Activated naive CD8-positive, alpha-beta T cell treated with anti-CD3 and anti-CD28 coated beads for 36 hours (primary cell): Measurements from ENCODE around the gene GTPBP6. TPM values are rescaled to one million over a fixed set of nuclear protein-coding genes. Genes with fewer than 3 reads are reported as not detected.

Experiments
- DNase-seq: peaks from one replicate; pipeline ENCODE4 v3.0.0; 2021
- H3K27ac Mint-ChIP-seq: one replicate; pipeline ENCODE4 v1.8.0; 2022; ENCODE audit warnings: mild to moderate bottlenecking, moderate library complexity, mixed read lengths
- H3K27me3 Mint-ChIP-seq: one replicate; pipeline ENCODE4 v1.8.0; 2022; ENCODE audit warnings: mild to moderate bottlenecking, mixed read lengths
- H3K36me3 Mint-ChIP-seq: one replicate; pipeline ENCODE4 v1.8.0; 2021; ENCODE audit warnings: mild to moderate bottlenecking, mixed read lengths
- H3K4me1 Mint-ChIP-seq: one replicate; pipeline ENCODE4 v1.8.0; 2021; ENCODE audit warnings: mixed read lengths
- H3K4me3 Mint-ChIP-seq: one replicate; pipeline ENCODE4 v1.8.0; 2022; ENCODE audit warnings: mild to moderate bottlenecking, moderate library complexity, mixed read lengths
- H3K9me3 Mint-ChIP-seq: one replicate; pipeline ENCODE4 v1.8.0; 2022; ENCODE audit warnings: mixed read lengths
- total RNA-seq, 2 experiments: library from RNA; stranded (reverse); gene quantifications; one replicate each; pipeline ENCODE4 v1.2.3, GENCODE V29; 2021

The GTPBP6 gene
- total RNA-seq, 2 experiments from 2014 or later: 70.5 to 71.7 TPM

DNA sequence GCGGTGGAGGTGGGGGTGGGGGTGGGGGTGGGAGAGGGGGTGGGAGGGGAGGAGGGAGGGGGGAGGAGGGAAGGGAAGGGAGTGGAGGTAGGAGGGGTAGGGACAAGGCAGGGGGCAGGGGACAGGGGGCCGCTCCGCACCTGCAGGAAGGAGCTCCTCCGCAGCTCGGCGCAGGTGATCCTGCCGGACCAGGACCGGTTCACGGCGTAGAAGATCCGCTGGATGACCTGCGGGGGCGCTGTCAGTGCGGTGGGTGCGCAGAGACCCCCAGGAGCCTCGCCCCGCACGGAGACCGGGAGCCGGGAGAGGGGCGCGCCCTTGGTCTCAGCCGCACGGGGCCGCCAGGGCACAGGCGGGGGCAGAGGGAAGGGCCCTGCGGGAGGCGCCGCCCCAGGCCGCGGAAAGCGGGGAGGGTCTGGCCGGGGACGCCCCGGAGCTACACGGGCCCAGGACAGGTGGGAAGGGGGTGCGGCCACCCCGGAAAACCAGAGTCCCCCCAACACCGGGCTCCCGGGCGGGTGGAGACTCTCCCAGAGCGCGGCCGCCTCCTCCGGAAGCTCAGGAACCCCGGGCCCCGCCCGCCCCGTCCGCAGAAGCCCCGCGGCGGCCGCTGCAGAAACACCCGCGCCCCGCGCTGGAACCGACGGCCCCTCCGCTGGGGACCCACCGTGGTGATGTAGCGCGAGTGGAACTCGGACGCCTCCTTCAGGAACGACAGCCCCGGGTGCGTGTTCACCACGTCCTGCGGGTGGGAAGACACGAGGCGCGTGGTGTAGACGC is 27.6 kb upstream of the GTPBP6 start:
- Mint-ChIP-seq H3K27me3 (no peaks in the 10 kb centered on the region), H3K36me3 (peaks cover 12% of the 10 kb centered on the region), H3K4me1 (no peaks in the 10 kb centered on the region), H3K27ac (no peak overlapping the region), H3K4me3 (no peak overlapping the region), H3K9me3 (no peaks in the 10 kb centered on the region)
- DNase-seq: no peak

- Mint-ChIP-seq H3K9me3 (no peaks in the 10 kb centered on the region), H3K27ac (no peak overlapping the region), H3K4me3 (no peak overlapping the region), H3K4me1 (no peaks in the 10 kb centered on the region), H3K27me3 (no peaks in the 10 kb centered on the region), H3K36me3 (peaks cover 15% of the 10 kb centered on the region)
- no peak for DNase-seq
Observed at GRCh38 chrX:345020-345925, 26.7 kb upstream of the GTPBP6 start.

- H3K9me3 Mint-ChIP-seq: no peaks in the 10 kb centered on the region
- H3K27ac Mint-ChIP-seq: no peak overlapping the region
- no peak for DNase-seq
- H3K4me3 Mint-ChIP-seq: no peak overlapping the region
- H3K36me3 Mint-ChIP-seq: peaks cover 15% of the 10 kb centered on the region
- H3K4me1 Mint-ChIP-seq: no peaks in the 10 kb centered on the region
- H3K27me3 Mint-ChIP-seq: no peaks in the 10 kb centered on the region
Observed at GRCh38 chrX:344371-344901, 25.8 kb upstream of the GTPBP6 start.

GRCh38 chrX:341541-342101 is 23.0 kb upstream of the GTPBP6 start:
- no peaks in the 10 kb centered on the region for H3K27me3 Mint-ChIP-seq
- no peaks in the 10 kb centered on the region for H3K9me3 Mint-ChIP-seq
- no peak for DNase-seq
- no peak overlapping the region for H3K4me3 Mint-ChIP-seq
- no peak overlapping the region for H3K27ac Mint-ChIP-seq
- H3K36me3 Mint-ChIP-seq: peaks cover 28% of the 10 kb centered on the region
- H3K4me1 Mint-ChIP-seq: no peaks in the 10 kb centered on the region

DNA sequence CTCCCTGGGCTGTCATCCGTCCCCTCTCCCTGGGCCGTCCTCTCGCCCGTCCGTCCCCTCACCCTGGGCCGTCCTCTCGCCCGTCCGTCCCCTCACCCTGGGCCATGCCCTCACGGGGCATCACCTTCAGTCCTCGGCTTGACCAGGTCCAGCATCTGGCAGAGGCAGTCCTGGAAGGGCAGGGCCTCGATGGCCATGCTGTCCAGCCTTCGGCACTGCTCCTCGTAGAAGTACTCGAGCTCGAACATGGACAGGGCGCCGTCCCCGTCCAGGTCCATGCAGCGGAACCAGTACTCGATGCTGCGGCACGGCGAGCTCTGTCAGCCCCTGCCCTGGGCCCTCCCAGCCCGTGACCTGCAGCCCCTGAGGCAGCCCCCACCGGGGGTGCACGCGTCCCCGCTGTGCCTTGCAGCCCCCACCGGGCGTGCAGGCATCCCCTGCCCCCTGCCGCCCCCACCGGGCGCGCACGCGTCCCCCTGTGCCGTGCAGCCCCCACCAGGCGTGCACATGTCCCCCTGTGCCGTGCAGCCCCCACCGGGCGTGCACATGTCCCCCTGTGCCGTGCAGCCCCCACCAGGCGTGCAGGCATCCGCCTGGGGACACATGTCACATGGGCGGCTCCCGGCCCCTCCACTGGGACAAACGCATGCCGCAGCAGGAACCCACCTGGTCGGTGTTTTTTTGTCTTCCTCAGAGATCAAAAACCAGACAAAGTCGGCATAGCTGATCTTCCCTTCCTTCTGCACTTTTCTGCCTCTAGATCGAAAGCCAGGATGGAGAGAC is 22.2 kb upstream of the GTPBP6 start:
- no peaks in the 10 kb centered on the region for H3K9me3 Mint-ChIP-seq
- H3K27ac Mint-ChIP-seq: no peak overlapping the region
- H3K4me1 Mint-ChIP-seq: no peaks in the 10 kb centered on the region
- no peak overlapping the region for H3K4me3 Mint-ChIP-seq
- DNase-seq: no peak
- no peaks in the 10 kb centered on the region for H3K27me3 Mint-ChIP-seq
- H3K36me3 Mint-ChIP-seq: peaks cover 34% of the 10 kb centered on the region

DNA sequence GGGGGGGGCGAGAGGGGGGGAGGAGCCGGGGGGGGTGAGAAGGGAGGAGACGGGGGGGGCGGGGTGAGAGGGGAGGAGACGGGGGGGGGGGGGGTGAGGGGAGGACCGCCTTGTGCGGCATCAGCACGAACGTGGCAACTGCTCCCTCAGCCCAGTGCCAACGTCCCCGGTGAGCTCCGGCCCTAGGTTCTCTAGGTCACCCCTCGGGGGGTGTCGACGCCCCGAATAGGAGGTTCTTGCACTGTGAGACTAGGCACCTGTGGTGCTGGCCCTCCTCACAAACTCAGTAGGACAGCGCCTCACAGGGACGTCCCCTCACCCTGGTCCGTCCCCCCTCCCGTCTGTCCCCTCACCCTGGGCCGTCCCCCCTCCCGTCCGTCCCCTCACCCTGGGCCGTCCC is 21.5 kb upstream of the GTPBP6 start:
- no peak for DNase-seq
- Mint-ChIP-seq H3K36me3 (peaks cover 34% of the 10 kb centered on the region), H3K4me3 (no peak overlapping the region), H3K9me3 (no peaks in the 10 kb centered on the region), H3K4me1 (no peaks in the 10 kb centered on the region), H3K27me3 (no peaks in the 10 kb centered on the region), H3K27ac (no peak overlapping the region)

GRCh38 chrX:338836-339400 is 20.3 kb upstream of the GTPBP6 start:
- Mint-ChIP-seq H3K27me3 (no peaks in the 10 kb centered on the region), H3K4me3 (no peak overlapping the region)

DNA sequence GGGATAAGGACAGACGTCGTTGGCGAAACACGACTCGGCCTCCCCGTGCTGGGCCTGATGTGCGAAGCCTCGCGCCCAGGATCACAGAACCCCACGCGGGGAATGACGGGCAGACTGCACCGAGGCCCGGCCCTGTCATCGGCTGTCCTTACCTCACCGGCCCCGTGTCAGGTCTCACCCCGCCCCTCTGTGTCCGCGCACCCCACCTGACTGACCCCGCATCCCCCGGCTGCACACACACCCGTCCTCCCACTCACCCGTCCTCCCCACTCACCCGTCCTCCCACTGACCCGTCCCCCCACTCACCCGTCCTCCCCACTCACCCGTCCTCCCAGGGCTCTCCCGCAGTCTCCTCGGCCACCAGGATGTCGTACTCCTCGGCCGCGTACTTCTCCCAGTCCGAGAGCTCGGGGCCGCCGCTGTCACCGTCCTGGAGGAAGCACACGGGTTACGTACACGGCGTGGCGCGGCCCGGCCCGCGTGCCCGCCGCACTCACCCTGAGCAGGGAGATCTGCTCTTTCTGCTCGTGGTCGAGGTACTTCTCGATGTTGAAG is 19.8 kb upstream of the GTPBP6 start:
- Mint-ChIP-seq H3K27me3 (no peaks in the 10 kb centered on the region), H3K4me1 (no peaks in the 10 kb centered on the region), H3K36me3 (peaks cover 34% of the 10 kb centered on the region), H3K9me3 (no peaks in the 10 kb centered on the region), H3K27ac (no peak overlapping the region), H3K4me3 (no peak overlapping the region)
- no peak for DNase-seq

More at GRCh38 chrX:338836-339400, 20.3 kb upstream of the GTPBP6 start:
- Mint-ChIP-seq H3K27ac (no peak overlapping the region), H3K36me3 (peaks cover 34% of the 10 kb centered on the region), H3K4me1 (no peaks in the 10 kb centered on the region), H3K9me3 (no peaks in the 10 kb centered on the region)
- DNase-seq: no peak

GRCh38 chrX:337331-337831 is 18.8 kb upstream of the GTPBP6 start:
- Mint-ChIP-seq H3K4me1 (no peaks in the 10 kb centered on the region), H3K9me3 (no peaks in the 10 kb centered on the region), H3K27me3 (no peaks in the 10 kb centered on the region), H3K36me3 (peaks cover 34% of the 10 kb centered on the region), H3K27ac (no peak overlapping the region), H3K4me3 (no peak overlapping the region)
- no peak for DNase-seq

- no peaks in the 10 kb centered on the region for H3K4me1 Mint-ChIP-seq
- no peak overlapping the region for H3K27ac Mint-ChIP-seq
- peaks cover 26% of the 10 kb centered on the region for H3K36me3 Mint-ChIP-seq
- H3K9me3 Mint-ChIP-seq: no peaks in the 10 kb centered on the region
- H3K27me3 Mint-ChIP-seq: no peaks in the 10 kb centered on the region
- no peak overlapping the region for H3K4me3 Mint-ChIP-seq
- DNase-seq: no peak
Observed at GRCh38 chrX:336227-336626, 17.6 kb upstream of the GTPBP6 start.

- no peaks in the 10 kb centered on the region for H3K9me3 Mint-ChIP-seq
- no peak for DNase-seq
Observed at GRCh38 chrX:335758-336155, 17.2 kb upstream of the GTPBP6 start.

GRCh38 chrX:334971-335757 is 16.6 kb upstream of the GTPBP6 start:
- Mint-ChIP-seq H3K4me3 (no peak overlapping the region), H3K27ac (no peak overlapping the region), H3K4me1 (no peaks in the 10 kb centered on the region), H3K9me3 (no peaks in the 10 kb centered on the region), H3K36me3 (peaks cover 23% of the 10 kb centered on the region), H3K27me3 (no peaks in the 10 kb centered on the region)
- no peak for DNase-seq

More at GRCh38 chrX:335758-336155, 17.2 kb upstream of the GTPBP6 start:
- Mint-ChIP-seq H3K4me3 (no peak overlapping the region), H3K36me3 (peaks cover 24% of the 10 kb centered on the region), H3K4me1 (no peaks in the 10 kb centered on the region), H3K27ac (no peak overlapping the region), H3K27me3 (no peaks in the 10 kb centered on the region)

DNA sequence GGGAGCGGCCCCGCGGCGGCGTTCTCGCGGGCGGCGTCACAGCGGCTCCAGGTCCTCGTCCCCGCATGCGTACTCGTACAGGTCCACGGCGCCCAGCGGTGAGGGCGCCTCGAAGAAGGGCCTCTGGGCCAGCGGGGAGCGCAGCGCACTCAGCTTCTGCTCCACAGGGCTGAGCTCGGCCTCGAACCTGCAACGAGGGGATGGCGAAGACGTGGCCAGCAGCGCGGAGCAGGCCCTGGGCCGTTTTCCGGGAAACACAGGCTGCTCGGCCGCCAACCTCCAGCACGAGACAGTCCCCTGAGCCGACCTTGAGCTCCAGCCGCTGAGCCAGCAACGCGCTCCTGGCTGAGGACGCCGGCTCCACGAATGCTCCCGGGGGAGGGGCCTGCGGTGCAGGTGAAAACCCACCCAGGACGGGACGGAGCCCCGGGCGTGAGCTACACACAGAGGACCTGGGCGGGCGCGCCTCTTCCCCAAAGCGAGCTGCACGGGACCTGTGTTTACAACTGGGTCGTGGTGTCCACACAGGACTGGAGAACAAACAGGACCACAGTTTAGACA is 15.8 kb upstream of the GTPBP6 start:
- H3K27me3 Mint-ChIP-seq: no peaks in the 10 kb centered on the region
- no peak overlapping the region for H3K27ac Mint-ChIP-seq
- no peak for DNase-seq
- no peaks in the 10 kb centered on the region for H3K9me3 Mint-ChIP-seq
- peaks cover 23% of the 10 kb centered on the region for H3K36me3 Mint-ChIP-seq
- no peak overlapping the region for H3K4me3 Mint-ChIP-seq
- H3K4me1 Mint-ChIP-seq: no peaks in the 10 kb centered on the region
